Measurements from ENCODE around the gene BUD13. TPM values are rescaled to one million over a fixed set of nuclear protein-coding genes. Genes with fewer than 3 reads are reported as not detected.
A peak's percentile ranks its signal among the peaks of the same experiment; 100 is the strongest.

The BUD13 gene
- total and polyA plus RNA-seq, 2 experiments from 2014 or later = 15.3 to 19.5 TPM

- no peak for DNase-seq (ENCODE audit: low read depth in 1 of 2, low spot score in 1 of 2)
- H3K9me3 ChIP-seq (ENCODE audit: low read depth) = no peaks in the 10 kb centered on the region
- no peak overlapping the region for H3K27ac ChIP-seq
- H3K4me1 ChIP-seq (ENCODE audit: low read depth) = no peaks in the 10 kb centered on the region
- H3K27me3 ChIP-seq = peaks cover 8% of the 10 kb centered on the region
- no peak overlapping the region for H3K4me3 ChIP-seq
- no peaks in the 10 kb centered on the region for H3K36me3 ChIP-seq
- TF ChIP-seq, protein P1, sequence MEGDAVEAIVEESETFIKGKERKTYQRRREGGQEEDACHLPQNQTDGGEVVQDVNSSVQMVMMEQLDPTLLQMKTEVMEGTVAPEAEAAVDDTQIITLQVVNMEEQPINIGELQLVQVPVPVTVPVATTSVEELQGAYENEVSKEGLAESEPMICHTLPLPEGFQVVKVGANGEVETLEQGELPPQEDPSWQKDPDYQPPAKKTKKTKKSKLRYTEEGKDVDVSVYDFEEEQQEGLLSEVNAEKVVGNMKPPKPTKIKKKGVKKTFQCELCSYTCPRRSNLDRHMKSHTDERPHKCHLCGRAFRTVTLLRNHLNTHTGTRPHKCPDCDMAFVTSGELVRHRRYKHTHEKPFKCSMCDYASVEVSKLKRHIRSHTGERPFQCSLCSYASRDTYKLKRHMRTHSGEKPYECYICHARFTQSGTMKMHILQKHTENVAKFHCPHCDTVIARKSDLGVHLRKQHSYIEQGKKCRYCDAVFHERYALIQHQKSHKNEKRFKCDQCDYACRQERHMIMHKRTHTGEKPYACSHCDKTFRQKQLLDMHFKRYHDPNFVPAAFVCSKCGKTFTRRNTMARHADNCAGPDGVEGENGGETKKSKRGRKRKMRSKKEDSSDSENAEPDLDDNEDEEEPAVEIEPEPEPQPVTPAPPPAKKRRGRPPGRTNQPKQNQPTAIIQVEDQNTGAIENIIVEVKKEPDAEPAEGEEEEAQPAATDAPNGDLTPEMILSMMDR (IDR thresholded peaks at IDR 0.05; ENCODE audit: low read depth, low read length) = no peak
These were observed 19.5 kb upstream of the BUD13 start for GRCh38 chr11:116792144-116792868.

GRCh38 chr11:116791813-116792143, 19.0 kb upstream of the BUD13 start, which contains the start of gene APOA5:
TSS of gene APOA5 (minus strand) at chr11:116791879. CDS start at chr11:116791860, 19 bp downstream.
- Histone ChIP-seq H3K4me3 (no peak within 1 kb of the TSS), H3K9me3 (ENCODE audit: low read depth) (no peaks in the 10 kb centered on the region), H3K36me3 (no peaks in the 10 kb centered on the region), H3K27me3 (peaks cover 8% of the 10 kb centered on the region), H3K4me1 (ENCODE audit: low read depth) (peaks cover 3% of the 10 kb centered on the region), H3K27ac (no peak within 1 kb of the TSS)
- DNase-seq (ENCODE audit: low read depth in 1 of 2, low spot score in 1 of 2) = no peak
- TF ChIP-seq, protein P1 (IDR thresholded peaks at IDR 0.05; ENCODE audit: low read depth, low read length) = no peak

- no peak overlapping the region for H3K4me3 ChIP-seq
- peaks cover 8% of the 10 kb centered on the region for H3K27me3 ChIP-seq
- H3K36me3 ChIP-seq = peaks cover 3% of the 10 kb centered on the region
- H3K9me3 ChIP-seq (ENCODE audit: low read depth) = no peaks in the 10 kb centered on the region
- H3K27ac ChIP-seq = no peak overlapping the region
- TF ChIP-seq, protein P1 (IDR thresholded peaks at IDR 0.05; ENCODE audit: low read depth, low read length) = peak; percentile 94
- peaks cover 3% of the 10 kb centered on the region for H3K4me1 ChIP-seq (ENCODE audit: low read depth)
- peak; percentile 77 to 85 for DNase-seq (ENCODE audit: low read depth in 1 of 2, low spot score in 1 of 2)
These were observed 18.4 kb upstream of the BUD13 start for GRCh38 chr11:116791002-116791812.

GRCh38 chr11:116790167-116791001, 17.6 kb upstream of the BUD13 start:
- H3K36me3 ChIP-seq = peaks cover 11% of the 10 kb centered on the region
- no peaks in the 10 kb centered on the region for H3K9me3 ChIP-seq (ENCODE audit: low read depth)
- TF ChIP-seq, protein P1 (IDR thresholded peaks at IDR 0.05; ENCODE audit: low read depth, low read length) = no peak
- H3K27ac ChIP-seq = no peak overlapping the region
- peaks cover 8% of the 10 kb centered on the region for H3K27me3 ChIP-seq
- no peak overlapping the region for H3K4me3 ChIP-seq
- peaks cover 3% of the 10 kb centered on the region for H3K4me1 ChIP-seq (ENCODE audit: low read depth)
- no peak for DNase-seq (ENCODE audit: low read depth in 1 of 2, low spot score in 1 of 2)

DNA sequence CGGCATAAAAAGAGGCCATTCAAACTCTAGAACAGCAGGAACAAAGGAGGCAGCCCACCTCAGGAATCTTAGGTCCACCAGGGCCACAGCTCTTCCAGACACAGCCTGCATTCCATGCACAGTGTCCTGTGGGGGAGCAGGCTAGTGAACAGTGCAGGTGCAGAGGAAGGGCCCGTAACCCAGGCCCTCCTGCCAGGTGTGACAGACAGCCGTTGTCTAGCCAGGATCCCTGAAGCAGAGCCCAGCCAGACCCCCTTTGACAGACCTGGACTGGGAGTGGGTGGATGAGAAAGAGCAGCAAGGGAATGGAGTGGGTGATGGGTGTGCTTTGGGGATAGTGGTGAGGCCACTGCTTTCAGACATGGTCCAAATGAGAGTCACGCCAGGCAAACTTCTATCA, 16.2 kb upstream of the BUD13 start:
- Histone ChIP-seq H3K36me3 (peaks cover 19% of the 10 kb centered on the region), H3K27ac (no peak overlapping the region), H3K4me1 (ENCODE audit: low read depth) (peaks cover 3% of the 10 kb centered on the region), H3K9me3 (ENCODE audit: low read depth) (no peaks in the 10 kb centered on the region), H3K4me3 (no peak overlapping the region), H3K27me3 (peaks cover 8% of the 10 kb centered on the region)
- no peak for DNase-seq (ENCODE audit: low read depth in 1 of 2, low spot score in 1 of 2)
- TF ChIP-seq, protein P1 (IDR thresholded peaks at IDR 0.05; ENCODE audit: low read depth, low read length) = no peak

All from cardiac muscle cell (in vitro differentiated cells and primary cell).